DMS79 treated with DMSO at 0.1 percent for 48 hours (cell line): ENCODE results near the gene SRSF5.
"Not testable (repeated sequence)": the region's sequence is repeated elsewhere in the genome, so short reads cannot be mapped to it uniquely, and the experiment has no call there.

Experiments
- DNase-seq: peaks from one replicate; lab custom pipeline; 2025; lab: John Stamatoyannopoulos, UW

Gene SRSF5

GRCh38 chr14:69766984-69767368 lies at the start of gene SRSF5:
SRSF5 (plus strand) TSS chr14:69767142; CDS start chr14:69768157, 1,015 bp downstream.
- DNase-seq = peak; percentile 98

GRCh38 chr14:69718614-69719013 lies 48.3 kb upstream of the SRSF5 start:
- DNase-seq = not testable (repeated sequence)

GRCh38 chr14:69719501-69719951 lies 47.4 kb upstream of the SRSF5 start:
- peak; percentile 77 for DNase-seq

- DNase-seq = no peak
These were observed 46.0 kb upstream of the SRSF5 start for GRCh38 chr14:69720912-69721311.

GRCh38 chr14:69726761-69727511 lies 40.0 kb upstream of the SRSF5 start:
- DNase-seq = peak; percentile 79

GRCh38 chr14:69727860-69728259 lies 39.1 kb upstream of the SRSF5 start:
- no peak for DNase-seq

- not testable (repeated sequence) for DNase-seq
These were observed 34.9 kb upstream of the SRSF5 start for GRCh38 chr14:69731919-69732598.

- not testable (repeated sequence) for DNase-seq
These were observed 30.5 kb upstream of the SRSF5 start for GRCh38 chr14:69736405-69736804.

GRCh38 chr14:69741055-69741454 lies 25.9 kb upstream of the SRSF5 start:
- DNase-seq = no peak

GRCh38 chr14:69749956-69750355 lies 17.0 kb upstream of the SRSF5 start:
- no peak for DNase-seq

- DNase-seq = no peak
These were observed 16.4 kb upstream of the SRSF5 start for GRCh38 chr14:69750495-69750894.

GRCh38 chr14:69752773-69753172 lies 14.2 kb upstream of the SRSF5 start:
- no peak for DNase-seq

- DNase-seq = no peak
These were observed 13.1 kb upstream of the SRSF5 start for GRCh38 chr14:69753860-69754259.

- no peak for DNase-seq
These were observed 12.5 kb upstream of the SRSF5 start for GRCh38 chr14:69754487-69754886.

- no peak for DNase-seq
These were observed 11.6 kb upstream of the SRSF5 start for GRCh38 chr14:69755296-69755695.

- no peak for DNase-seq
These were observed 11.2 kb upstream of the SRSF5 start for GRCh38 chr14:69755784-69756183.

GRCh38 chr14:69756298-69756697 lies 10.6 kb upstream of the SRSF5 start:
- DNase-seq = no peak

GRCh38 chr14:69760810-69761209 lies 6.1 kb upstream of the SRSF5 start:
- no peak for DNase-seq

- DNase-seq = no peak
These were observed 3.0 kb upstream of the SRSF5 start for GRCh38 chr14:69763761-69764510.

- DNase-seq = peak; percentile 97
These were observed 542 bp downstream of the SRSF5 start for GRCh38 chr14:69767369-69767999.

GRCh38 chr14:69768873-69769272 lies 1.9 kb downstream of the SRSF5 start:
- no peak for DNase-seq

GRCh38 chr14:69769623-69770022 lies 2.7 kb downstream of the SRSF5 start:
- DNase-seq = no peak
